HG03342 (cell line): ENCODE results near the gene TERT.
"Not testable (repeated sequence)": the region's sequence is repeated elsewhere in the genome, so short reads cannot be mapped to it uniquely, and the experiment has no call there.

ENCODE experiments used
- ATAC-seq: cut with Tn5 transposase; IDR thresholded peaks from one replicate; pipeline ENCODE4 v1.9.1; 2021; ENCODE audit warnings: mild to moderate bottlenecking, moderate library complexity; ENCODE audit not compliant: unreplicated experiment

TERT gene

GRCh38 chr5:1294835-1295649 lies at the start of gene TERT:
Gene TERT (minus strand): TSS chr5:1295068. CDS start chr5:1294989, 79 bp downstream.
- no peak for ATAC-seq

- peak; percentile 26 for ATAC-seq
Measured at GRCh38 chr5:1343931-1344901, 49.3 kb upstream of the TERT start.

- no peak for ATAC-seq
Measured at GRCh38 chr5:1343315-1343751, 48.5 kb upstream of the TERT start.

- not testable (repeated sequence) for ATAC-seq
Measured at GRCh38 chr5:1342711-1343110, 47.8 kb upstream of the TERT start.

DNA sequence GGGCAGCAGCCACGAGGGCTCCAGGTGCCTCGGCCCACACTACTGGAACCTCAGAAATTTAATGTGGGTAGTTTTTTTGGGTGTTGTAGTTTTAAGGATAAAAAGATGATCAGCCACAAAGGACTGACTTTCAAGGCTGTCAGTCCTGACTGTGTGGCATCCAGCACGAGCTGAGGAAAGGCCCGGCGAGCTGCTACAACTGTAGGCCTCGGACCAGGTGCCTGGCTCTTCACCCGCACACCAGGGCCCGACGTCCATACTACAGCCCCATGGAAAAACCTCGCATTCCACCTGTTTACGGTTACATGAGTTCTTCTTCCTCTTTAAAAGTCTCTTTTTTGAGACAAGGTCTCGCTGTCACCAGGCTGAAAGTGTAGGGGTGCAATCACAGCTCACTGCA lies 47.4 kb upstream of the TERT start:
- no peak for ATAC-seq

DNA sequence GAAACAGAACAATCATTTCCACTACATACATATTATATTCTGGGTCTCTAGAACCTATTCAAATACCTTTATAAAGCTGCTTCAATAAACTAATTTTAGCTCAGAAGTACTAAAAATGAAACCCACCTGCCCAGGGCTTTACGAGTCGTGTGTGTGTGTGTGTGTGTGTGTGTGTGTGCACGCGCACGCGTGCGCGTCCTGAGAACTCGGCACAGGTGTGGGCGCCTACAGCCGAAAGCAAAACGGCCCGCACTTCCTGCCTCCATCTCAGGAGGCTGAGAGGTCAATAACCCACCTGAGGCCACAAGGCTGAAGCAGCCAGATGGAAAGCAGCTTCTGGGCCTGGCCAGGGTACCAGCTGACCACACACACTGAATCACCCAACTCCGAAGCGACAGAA lies 47.0 kb upstream of the TERT start:
- ATAC-seq: no peak

- ATAC-seq: not testable (repeated sequence)
Measured at GRCh38 chr5:1339818-1340210, 44.9 kb upstream of the TERT start.

DNA sequence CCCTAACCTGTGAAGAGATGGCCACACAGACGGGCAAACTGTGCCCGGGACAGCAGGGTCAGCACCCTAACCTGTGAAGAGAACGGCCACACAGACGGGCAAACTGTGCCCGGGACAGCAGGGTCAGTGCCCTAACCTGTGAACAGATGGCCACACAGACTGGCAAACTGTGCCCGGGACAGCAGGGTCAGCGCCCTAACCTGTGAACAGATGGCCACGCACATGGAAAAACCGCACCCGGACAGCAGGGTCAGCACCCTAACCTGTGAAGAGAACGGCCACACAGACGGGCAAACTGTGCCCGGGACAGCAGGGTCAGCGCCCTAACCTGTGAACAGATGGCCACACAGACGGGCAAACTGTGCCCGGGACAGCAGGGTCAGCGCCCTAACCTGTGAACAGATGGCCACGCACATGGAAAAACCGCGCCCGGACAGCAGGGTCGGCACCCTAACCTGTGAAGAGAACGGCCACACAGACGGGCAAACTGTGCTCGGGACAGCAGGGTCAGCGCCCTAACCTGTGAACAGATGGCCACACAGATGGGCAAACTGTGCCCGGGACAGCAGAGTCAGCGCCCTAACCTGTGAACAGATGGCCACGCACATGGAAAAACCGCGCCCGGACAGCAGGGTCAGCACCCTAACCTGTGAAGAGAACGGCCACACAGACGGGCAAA lies 44.4 kb upstream of the TERT start:
- ATAC-seq: not testable (repeated sequence)

GRCh38 chr5:1338506-1339070 lies 43.7 kb upstream of the TERT start:
- ATAC-seq: no peak

GRCh38 chr5:1338196-1338490 lies 43.3 kb upstream of the TERT start:
- no peak for ATAC-seq

GRCh38 chr5:1337489-1338195 lies 42.8 kb upstream of the TERT start:
- ATAC-seq: no peak

GRCh38 chr5:1336749-1337488 lies 42.1 kb upstream of the TERT start:
- no peak for ATAC-seq

- ATAC-seq: no peak
Measured at GRCh38 chr5:1336106-1336561, 41.3 kb upstream of the TERT start.

DNA sequence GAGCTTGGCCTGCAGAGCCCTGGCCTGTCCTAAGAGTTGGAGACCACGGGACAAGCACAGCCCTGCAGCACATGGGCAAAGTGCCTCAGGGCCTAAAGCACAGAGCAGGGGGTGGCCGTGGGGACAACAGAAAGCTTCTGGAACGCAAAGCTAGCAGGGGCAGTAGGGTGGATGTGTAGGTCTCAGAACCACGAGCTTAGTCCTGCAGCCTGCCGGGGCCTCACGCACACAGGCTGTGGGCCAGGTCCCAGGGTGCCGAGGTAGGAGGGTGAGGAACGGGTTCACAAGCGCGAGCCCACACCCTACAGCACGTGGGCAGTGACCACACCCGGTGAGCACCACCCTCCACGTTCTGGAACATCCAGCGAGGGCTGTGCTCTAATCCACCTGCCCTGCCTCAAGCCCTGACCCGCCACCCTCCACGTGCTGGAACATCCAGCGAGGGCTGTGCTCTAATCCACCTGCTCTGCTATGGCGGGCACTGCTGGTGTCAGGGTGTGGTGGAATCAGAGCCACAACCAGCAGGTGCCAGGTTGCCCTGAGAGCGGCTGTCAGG lies 40.8 kb upstream of the TERT start:
- ATAC-seq: no peak

GRCh38 chr5:1334831-1335539 lies 40.1 kb upstream of the TERT start:
- no peak for ATAC-seq

- ATAC-seq: no peak
Measured at GRCh38 chr5:1333986-1334385, 39.1 kb upstream of the TERT start.

DNA sequence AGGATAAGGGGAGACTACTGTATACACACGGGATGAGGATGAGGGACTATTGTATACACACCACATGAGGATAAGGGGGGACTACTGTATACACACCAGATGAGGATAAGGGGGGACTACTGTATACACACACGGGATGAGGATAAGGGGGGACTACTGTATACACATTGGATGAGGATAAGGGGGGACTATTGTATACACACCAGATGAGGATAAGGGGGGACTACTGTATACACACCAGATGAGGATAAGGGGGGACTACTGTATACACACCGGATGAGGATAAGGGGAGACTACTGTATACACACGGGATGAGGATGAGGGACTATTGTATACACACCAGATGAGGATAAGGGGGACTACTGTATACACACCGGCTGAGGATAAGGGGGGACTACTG lies 38.4 kb upstream of the TERT start:
- ATAC-seq: not testable (repeated sequence)

GRCh38 chr5:1332461-1333001 lies 37.7 kb upstream of the TERT start:
- ATAC-seq: no peak
